Thymus (tissue), 11 donors: ENCODE data around the gene EHHADH. TPM values are rescaled to one million over a fixed set of nuclear protein-coding genes. Genes with fewer than 3 reads are reported as not detected.
A peak's percentile ranks its signal among the peaks of the same experiment; 100 is the strongest.

Experiments used
- DNase-seq, 9 donors: peaks; one replicate each; pipeline ENCODE4 v3.0.0-alpha.2; 2013; ENCODE audit warnings: low spot score in 9 of 9, low read depth in 6 of 9, missing footprints in 1 of 9
- H3K27ac ChIP-seq, 2 donors: one replicate each; pipeline ENCODE4 v1.5.1; 2013; ENCODE audit warnings: control low read depth in 1 of 2, low read depth in 1 of 2, low read length in 1 of 2, mild to moderate bottlenecking in 1 of 2, moderate library complexity in 1 of 2
- H3K27me3 ChIP-seq, 2 donors: one replicate each; pipeline ENCODE4 v1.5.1; 2013; ENCODE audit warnings: low read length in 1 of 2; ENCODE audit not compliant: control insufficient read depth in 2 of 2, insufficient read depth in 1 of 2
- H3K36me3 ChIP-seq, 2 donors: one replicate each; pipeline ENCODE4 v1.5.1; 2013; ENCODE audit warnings: low read length in 1 of 2, mild to moderate bottlenecking in 1 of 2, moderate library complexity in 1 of 2; ENCODE audit not compliant: control insufficient read depth in 2 of 2, insufficient read depth in 2 of 2
- H3K4me1 ChIP-seq, 2 donors: one replicate each; pipeline ENCODE4 v1.5.1; 2013; ENCODE audit warnings: low read length in 2 of 2; ENCODE audit not compliant: control insufficient read depth in 2 of 2, insufficient read depth in 2 of 2
- H3K4me3 ChIP-seq, 2 donors: one replicate each; pipeline ENCODE4 v1.5.1; 2013; ENCODE audit warnings: low read length in 2 of 2, control low read depth in 1 of 2, mild to moderate bottlenecking in 1 of 2
- H3K9me3 ChIP-seq, 2 donors: one replicate each; pipeline ENCODE4 v1.5.1; 2013; ENCODE audit warnings: low read length in 1 of 2, mild to moderate bottlenecking in 1 of 2; ENCODE audit not compliant: control insufficient read depth in 2 of 2, insufficient read depth in 1 of 2
- WGBS: extraction: QIAGEN DNeasy Blood & Tissue Kit; methylation state at CpG from one replicate; pipeline ENCODE4 v1.1.7; 2013; 5-methylcytosine and 5-hydroxymethylcytosine counted together
- polyA plus RNA-seq: library from polyadenylated mRNA; stranded (reverse); fragments of 200-250 nt; gene quantifications from one replicate; pipeline ENCODE4 v1.2.3, GENCODE V29; 2013
- total RNA-seq: library from RNA; stranded (reverse); fragments of 120-200 nt; gene quantifications from one replicate; pipeline ENCODE4 v1.2.4, GENCODE V29; 2013
- donor health status: healthy.

Gene EHHADH
- total and polyA plus RNA-seq, 2 donors, result 3.3 to 3.6 TPM

DNA sequence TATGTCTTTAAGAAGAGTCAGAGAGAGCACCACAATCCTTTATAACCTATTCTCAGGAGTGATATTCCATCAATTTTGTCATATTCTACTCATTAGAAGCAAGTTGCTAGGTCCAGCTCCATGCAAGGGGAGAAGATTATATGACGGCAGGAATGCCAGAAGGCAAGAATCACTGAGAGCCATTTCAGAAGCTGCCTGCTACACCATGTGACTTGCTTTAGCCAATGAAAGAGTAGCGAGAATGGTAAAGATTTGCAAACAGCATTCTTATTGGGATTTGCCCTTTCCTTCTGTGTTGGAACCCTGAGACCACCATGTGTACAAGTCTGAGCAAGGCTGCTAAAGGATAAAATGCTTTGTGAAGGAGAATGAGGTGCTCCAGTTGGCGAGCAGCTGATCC is 96.5 kb downstream of the EHHADH start:
- peaks cover 19 to 27% of the 10 kb centered on the region in 2 donors for H3K27me3 ChIP-seq
- DNase-seq, result no peak
- H3K4me1 ChIP-seq, result peaks cover 2 to 4% of the 10 kb centered on the region in 2 donors
- no peak overlapping the region for H3K4me3 ChIP-seq
- H3K27ac ChIP-seq, result no peak overlapping the region
- H3K9me3 ChIP-seq, result peaks cover 0 to 1% of the 10 kb centered on the region in 2 donors
- H3K36me3 ChIP-seq, result no peaks in the 10 kb centered on the region
- 93% methylated on average over 3 of the region's 3 CpGs for WGBS

DNA sequence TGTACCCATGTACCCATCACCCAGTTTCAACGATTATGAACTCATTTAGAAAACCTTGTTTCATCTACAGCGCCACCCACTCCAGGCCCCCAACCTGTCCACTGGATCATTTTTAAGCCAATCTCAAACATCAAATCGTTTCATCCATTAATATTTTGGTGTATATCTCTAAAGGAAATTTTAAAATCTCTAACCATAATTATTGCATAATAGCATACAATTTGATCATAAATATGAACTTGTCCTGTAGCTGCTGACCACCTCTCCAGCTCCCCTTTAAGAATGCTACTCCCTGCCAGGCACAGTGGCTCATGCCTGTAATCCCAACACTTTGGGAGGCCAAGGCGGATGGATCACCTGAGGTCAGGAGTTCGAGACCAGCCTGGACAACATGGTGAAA is 98.2 kb downstream of the EHHADH start:
- WGBS, result 96% methylated on average over 5 of the region's 5 CpGs
- Histone ChIP-seq H3K27ac (no peak overlapping the region), H3K27me3 (peaks cover 29 to 44% of the 10 kb centered on the region in 2 donors), H3K4me1 (peaks cover 2 to 5% of the 10 kb centered on the region in 2 donors), H3K9me3 (peaks cover 0 to 1% of the 10 kb centered on the region in 2 donors), H3K36me3 (no peaks in the 10 kb centered on the region), H3K4me3 (no peak overlapping the region)
- no peak for DNase-seq

DNA sequence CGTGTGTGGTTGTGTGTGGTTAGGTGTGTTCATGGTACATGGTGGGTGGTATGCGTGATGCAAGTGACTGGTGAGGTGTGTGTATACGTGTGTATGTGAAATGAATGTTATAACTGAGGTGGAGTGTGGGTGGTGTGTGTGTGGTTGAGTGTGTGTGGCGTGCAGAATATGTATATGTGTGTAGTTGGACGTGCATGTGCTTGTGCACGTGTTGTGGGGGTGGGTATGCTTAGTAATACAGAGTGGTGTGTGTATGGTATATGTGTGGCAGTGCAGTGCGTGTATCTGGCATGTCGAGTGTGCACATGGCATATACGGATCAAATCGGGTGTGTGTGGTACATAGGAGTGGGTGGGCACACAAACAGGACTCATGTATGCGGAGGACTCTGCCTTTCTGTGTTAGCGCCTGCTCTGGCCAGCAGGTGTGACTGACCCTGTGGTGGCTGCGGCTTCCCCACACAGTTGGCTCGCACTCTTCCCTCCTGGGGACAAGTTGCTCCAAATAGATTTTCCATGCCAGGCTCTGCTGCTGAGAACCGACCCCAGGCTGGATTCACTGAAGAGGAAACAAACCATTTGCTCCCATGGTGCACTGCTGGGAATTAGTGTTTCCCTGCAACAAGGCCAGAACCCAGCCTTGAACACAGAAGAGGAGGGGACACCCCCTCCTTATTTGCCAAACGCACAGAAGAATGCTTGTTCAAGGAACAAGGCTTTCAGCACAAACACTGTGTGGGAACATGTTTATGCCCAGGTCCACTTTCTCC is 99.8 kb downstream of the EHHADH start:
- no peak overlapping the region for H3K4me3 ChIP-seq
- WGBS, result 93% methylated on average over 16 of the region's 16 CpGs
- H3K27ac ChIP-seq, result no peak overlapping the region
- peaks cover 2 to 5% of the 10 kb centered on the region in 2 donors for H3K4me1 ChIP-seq
- H3K36me3 ChIP-seq, result no peaks in the 10 kb centered on the region
- peaks cover 32 to 59% of the 10 kb centered on the region in 2 donors for H3K27me3 ChIP-seq
- DNase-seq, result no peak
- H3K9me3 ChIP-seq, result peaks cover 0 to 1% of the 10 kb centered on the region in 2 donors

DNA sequence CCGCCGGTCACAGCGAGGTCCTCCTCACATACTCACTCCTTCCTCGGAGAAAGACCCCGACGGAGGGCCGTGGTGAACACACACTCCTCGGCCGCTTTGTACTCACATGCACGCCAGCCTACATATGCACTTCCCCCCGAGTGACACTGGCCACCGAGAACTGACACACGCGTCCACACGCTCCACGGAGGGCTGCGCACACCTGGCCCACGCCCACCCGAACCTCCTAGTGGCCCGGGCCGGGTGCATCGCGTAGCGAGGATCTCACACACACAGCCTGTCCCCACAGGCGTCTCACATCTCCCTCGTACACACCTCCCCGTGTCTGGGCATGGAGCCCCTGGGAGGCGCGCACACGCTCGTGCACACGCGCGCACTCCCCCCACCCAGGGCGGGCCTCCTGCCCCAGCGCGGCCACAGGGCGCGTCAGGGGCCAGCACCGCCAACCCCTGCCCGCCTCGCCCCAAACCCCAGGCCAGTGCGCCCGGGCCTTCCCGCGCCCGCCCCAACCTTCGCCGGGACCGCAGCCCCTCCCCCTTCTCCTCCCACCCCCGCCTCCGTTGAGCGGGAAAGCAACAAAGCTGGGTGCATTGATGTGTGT is 100.6 kb downstream of the EHHADH start:
- H3K27ac ChIP-seq, result no peak overlapping the region
- 6% methylated on average over 53 of the region's 53 CpGs for WGBS
- H3K36me3 ChIP-seq, result no peaks in the 10 kb centered on the region
- peaks cover 32 to 61% of the 10 kb centered on the region in 2 donors for H3K27me3 ChIP-seq
- H3K9me3 ChIP-seq, result peaks cover 0 to 1% of the 10 kb centered on the region in 2 donors
- H3K4me1 ChIP-seq, result peaks cover 2 to 5% of the 10 kb centered on the region in 2 donors
- peak overlapping the region; percentile 35 to 40 for H3K4me3 ChIP-seq
- DNase-seq, result peak in 2 of 9 donors; percentile 29 to 43

DNA sequence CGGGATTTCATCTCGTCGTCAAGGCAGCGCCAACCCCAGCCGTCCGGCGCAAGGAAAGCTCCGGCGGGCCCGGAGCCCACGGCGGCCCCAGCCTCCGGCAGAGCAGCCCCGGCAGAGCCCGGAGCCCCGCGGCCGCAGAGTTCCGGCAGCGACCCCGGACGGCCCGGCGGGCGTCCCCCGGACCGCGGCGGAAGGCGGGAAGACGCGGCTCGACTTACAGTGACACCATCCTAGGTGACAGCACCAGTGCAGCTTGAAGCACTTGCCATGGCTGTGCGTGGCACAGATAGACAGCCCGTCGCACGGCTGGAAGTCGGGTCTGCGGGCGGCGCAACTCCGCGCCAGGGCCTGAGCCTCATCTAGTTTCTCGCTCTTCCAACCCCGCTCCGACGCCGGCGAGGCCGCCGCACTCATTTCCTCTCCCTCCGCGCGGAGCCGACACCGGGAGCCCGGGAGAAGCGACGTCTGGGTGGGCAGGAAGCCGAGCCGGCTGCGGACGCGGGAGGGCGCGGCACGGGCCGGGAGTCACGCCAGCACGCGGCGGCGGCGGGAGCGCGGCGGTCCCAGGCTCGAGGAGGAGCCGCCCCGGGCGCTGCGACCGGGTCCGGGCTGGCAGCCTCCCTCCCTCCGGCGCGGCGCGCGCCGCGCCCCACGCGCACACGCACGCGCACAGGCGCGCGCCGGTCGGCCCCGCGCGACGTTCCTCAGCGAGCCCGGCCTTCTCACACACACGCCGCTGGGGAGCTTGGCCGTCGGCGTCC is 101.3 kb downstream of the EHHADH start, which contains the start of gene C3orf70:
Gene C3orf70, minus strand, starts transcription at position 651 of the 761 bp plus-strand sequence. Its CDS starts 237 bp downstream, at position 414.
- peak within 1 kb of the TSS; percentile 40 to 44 for H3K4me3 ChIP-seq
- peaks cover 2 to 5% of the 10 kb centered on the region in 2 donors for H3K4me1 ChIP-seq
- peaks cover 0 to 1% of the 10 kb centered on the region in 2 donors for H3K9me3 ChIP-seq
- WGBS, result under 1% methylated on average over 102 of the region's 113 CpGs
- H3K27me3 ChIP-seq, result peaks cover 32 to 61% of the 10 kb centered on the region in 2 donors
- H3K36me3 ChIP-seq, result no peaks in the 10 kb centered on the region
- peak in 4 of 9 donors; percentile 28 to 52 (median 37) for DNase-seq
- H3K27ac ChIP-seq, result no peak within 1 kb of the TSS

DNA sequence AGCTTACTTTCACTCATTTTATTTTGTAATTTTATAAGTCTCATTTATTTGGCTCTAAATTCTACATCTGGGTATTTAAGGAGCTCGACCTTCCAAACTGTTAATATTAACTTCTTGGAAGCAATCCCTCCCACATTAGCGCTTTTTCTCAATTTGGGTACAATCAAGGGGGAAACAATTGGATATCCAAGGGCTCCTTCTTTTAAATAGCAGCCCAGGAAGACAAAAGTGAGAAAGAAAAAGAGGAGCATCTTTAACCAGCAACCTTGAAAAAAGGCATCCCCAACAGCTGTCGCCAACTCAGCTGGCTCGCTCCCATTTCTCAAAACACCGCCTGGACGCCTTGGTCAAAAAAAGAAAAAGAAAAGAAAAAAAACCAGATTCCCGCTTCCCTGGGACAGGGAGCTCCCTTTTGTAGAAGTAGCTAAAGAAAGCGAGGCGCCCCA is 101.9 kb downstream of the EHHADH start:
- Histone ChIP-seq H3K27ac (no peak overlapping the region), H3K27me3 (peaks cover 32 to 60% of the 10 kb centered on the region in 2 donors), H3K4me1 (peaks cover 2 to 5% of the 10 kb centered on the region in 2 donors), H3K4me3 (peak overlapping the region in 1 of 2 donors; percentile 40), H3K9me3 (peaks cover 0 to 1% of the 10 kb centered on the region in 2 donors), H3K36me3 (no peaks in the 10 kb centered on the region)
- 11% methylated on average over 9 of the region's 9 CpGs for WGBS
- DNase-seq, result peak in 1 of 9 donors; percentile 2

DNA sequence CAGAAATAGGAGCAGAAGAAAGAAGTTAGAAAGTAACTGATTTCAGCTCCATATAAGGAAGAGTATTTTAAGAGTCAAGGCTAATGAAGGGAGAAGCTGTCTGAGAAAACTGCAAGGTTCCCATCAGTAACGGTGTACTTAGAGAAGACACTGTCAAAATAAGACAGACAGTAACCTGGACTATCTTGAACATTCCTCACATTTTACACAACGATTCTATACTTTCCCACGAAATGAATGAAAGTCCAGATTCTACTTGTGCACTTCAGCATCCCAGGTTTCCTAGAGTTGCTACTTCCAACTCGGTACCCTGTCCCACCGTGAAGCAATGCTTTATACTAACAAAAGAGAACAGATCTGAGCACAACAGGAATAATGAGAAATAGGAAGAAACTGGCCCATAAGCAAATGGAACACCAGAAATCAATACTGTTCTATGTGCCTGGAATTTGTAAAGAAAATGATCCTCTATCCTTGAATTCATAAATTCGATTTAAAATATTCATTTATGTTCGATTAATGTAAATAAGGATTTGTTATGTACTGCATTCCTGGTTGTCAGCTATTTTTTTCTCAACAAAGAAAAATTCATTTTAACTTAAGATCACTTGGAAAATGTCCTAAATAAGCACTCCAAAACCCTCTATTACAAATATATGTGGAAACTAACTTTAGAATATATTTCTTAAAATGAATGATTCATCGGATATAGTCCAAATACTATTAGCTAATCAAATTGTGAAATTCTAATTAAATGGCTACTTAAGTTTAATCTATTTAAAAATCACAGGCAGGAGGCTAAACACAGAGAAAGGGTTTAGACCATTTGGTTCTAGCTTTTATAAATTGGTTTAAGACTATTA is 102.5 kb downstream of the EHHADH start:
- Histone ChIP-seq H3K9me3 (peaks cover 0 to 1% of the 10 kb centered on the region in 2 donors), H3K4me1 (peaks cover 2 to 5% of the 10 kb centered on the region in 2 donors), H3K36me3 (no peaks in the 10 kb centered on the region), H3K27ac (no peak overlapping the region), H3K27me3 (peaks cover 32 to 62% of the 10 kb centered on the region in 2 donors), H3K4me3 (no peak overlapping the region)
- 81% methylated on average over 8 of the region's 8 CpGs for WGBS
- no peak for DNase-seq

DNA sequence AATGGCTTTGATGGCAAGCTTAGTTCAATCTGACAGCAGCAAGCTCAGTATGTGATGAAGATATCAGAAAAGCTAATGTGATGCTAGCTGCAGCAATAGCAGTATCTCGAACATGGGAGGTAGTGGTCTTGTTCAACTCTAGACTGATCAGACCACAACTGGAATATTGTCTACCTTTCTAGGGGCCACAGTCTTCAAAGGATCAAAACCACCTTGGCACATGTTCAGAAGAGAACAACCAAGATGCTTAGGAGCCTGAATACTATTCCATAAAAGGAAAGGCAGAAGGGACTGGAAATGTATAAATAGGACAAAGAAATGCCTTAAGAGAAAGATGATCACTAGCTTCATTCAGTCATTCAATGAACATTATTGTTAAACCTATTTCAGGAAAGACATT is 103.3 kb downstream of the EHHADH start:
- H3K27ac ChIP-seq, result no peak overlapping the region
- peaks cover 2 to 5% of the 10 kb centered on the region in 2 donors for H3K4me1 ChIP-seq
- WGBS, result 88% methylated on average over 1 of the region's 1 CpG
- H3K9me3 ChIP-seq, result peaks cover 0 to 1% of the 10 kb centered on the region in 2 donors
- peaks cover 32 to 62% of the 10 kb centered on the region in 2 donors for H3K27me3 ChIP-seq
- DNase-seq, result no peak
- H3K4me3 ChIP-seq, result no peak overlapping the region
- no peaks in the 10 kb centered on the region for H3K36me3 ChIP-seq
